Left cardiac atrium (tissue), 4 donors: Measurements from ENCODE around the gene APLN. TPM values are rescaled to one million over a fixed set of nuclear protein-coding genes. Genes with fewer than 3 reads are reported as not detected.
A peak's percentile ranks its signal among the peaks of the same experiment; 100 is the strongest.

Experiments
- ATAC-seq, 2 donors: fragments of 200-7000 bp; cut with Tn5 transposase; one replicate each; pipeline ENCODE4 v1.9.1; 2020; ENCODE audit warnings: mild to moderate bottlenecking in 2 of 2, moderate library complexity in 2 of 2
- DNase-seq: peaks from one replicate; pipeline ENCODE4 v3.0.0-alpha.2; 2020
- intact Hi-C, 2 donors: fragments of 100-400 bp; cut with DNase I; formaldehyde crosslinking; loops; one replicate each; pipeline versions ENCODE4 v1.14.1 to v1.15.1; 2022 to 2023
- total RNA-seq, 2 donors: library from RNA; stranded (reverse); fragmentation: NEBNext Ultra II Directional; extraction: Animal tissue kit (Norgen Biotek cat#: 25700); gene quantifications; one replicate each; pipeline ENCODE4 v1.2.1, GENCODE V29; 2021
- donor health status: DM: no; HTN: yes; CAD: no.
- donor health status: DM: no; HTN: yes; CAD: no; lungs with severe emphysema.
- donor health status: DM: yes; HTN: yes; CAD: no.
- donor health status: Dilated cardiomyopathy.

The APLN gene
- total RNA-seq, 2 donors from 2014 or later: 5.7 to 18.0 TPM

DNA sequence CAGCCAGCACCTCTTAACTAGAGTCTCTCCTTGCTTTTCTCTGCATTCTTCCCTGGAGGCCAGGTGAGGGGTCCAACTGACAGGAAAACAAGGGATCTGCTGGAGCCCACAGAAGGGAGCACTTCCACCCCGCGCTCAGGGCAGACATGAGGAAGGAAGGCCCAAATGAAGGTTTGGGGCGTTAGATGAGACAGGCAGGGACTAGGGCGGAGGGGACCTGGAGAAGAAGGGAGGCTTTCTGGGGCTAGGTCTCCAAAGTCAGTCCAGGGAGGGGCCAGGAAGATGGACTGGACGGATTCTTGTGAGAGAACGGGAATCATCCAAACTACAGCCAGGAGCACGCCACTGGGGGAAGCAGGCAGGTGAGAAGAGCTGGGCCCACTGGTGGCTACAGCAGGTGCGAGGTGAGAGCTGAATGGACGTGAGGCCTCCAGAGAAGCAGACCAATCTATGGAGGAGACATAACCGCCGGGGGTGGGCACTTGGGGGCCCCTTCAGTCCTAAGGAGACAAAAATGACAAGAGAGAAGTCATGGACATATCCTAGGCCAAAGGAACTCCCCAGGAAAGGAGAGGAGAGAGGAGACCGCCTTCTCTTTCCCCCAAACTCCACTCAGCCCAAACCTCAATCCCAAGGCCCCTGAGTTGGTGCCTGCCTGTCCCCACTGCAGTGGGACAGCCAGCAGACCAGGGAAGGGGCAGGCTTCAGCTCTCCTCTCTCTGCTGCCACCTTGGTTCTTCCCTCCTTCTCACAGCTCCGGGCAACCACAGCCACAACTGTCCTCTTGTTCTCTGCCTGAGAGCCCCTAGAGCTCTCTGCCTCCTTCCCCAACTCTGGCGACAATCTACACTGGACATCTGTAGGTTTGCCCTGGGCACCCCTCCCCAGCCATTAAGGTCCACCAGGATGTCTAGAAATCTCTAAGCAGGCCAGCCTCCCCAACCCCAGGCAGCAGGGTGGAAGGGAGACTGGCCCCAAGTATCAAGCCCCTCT, 7.0 kb downstream of the APLN start:
- intact Hi-C loops: no loop called here
- ATAC-seq: no peak
- DNase-seq: no peak

DNA sequence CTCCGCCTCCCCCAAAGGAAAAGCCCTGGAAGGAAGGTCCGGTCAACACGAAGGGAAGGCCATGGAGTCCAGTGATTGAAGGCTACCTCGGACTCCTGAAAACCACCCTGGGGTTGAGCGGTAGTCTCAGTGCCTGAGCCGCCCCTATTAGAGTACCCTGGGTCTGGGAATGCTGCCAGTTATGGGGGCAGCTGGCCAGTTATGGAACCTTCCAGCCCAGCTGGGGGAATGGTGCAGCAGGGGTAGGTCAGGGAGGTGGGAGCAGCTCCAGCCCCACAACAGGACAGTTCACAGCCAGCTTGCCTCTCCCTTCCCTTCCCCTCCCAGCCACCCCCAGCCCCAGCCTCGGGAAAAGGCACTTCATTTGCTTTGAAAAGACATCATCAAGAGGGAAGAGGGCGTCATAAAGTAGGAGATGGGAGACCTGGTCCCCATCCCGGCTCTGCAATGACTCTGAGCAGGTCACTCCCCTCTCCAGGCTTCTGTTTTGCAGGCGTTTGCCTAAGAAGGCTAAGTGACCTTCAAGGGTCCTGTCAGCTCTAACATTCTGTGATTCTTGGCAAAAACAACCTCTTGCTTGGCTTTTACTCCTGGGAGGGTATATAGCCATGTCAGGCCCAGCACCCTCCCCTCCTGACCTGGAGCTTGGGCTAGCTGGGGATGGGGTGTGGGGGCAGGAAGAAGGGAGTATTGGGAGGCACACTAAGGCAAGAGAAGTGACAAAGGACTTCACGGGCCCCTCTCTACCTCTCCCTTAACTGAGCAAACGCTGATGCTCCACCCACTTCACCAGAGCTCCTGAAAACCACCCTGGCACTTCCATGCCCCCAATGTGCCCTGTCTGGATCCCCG, 8.0 kb downstream of the APLN start:
- intact Hi-C loops: no loop called here
- DNase-seq (no peak), ATAC-seq (no peak)

GRCh38 chrX:129642641-129643040, 12.1 kb downstream of the APLN start:
- intact Hi-C loops: no loop called here
- ATAC-seq: peak; percentile 41 to 71
- no peak for DNase-seq

GRCh38 chrX:129641941-129642340, 12.8 kb downstream of the APLN start:
- intact Hi-C loops: no loop called here
- DNase-seq: no peak
- peak in 1 of 2 donors; percentile 44 for ATAC-seq

DNA sequence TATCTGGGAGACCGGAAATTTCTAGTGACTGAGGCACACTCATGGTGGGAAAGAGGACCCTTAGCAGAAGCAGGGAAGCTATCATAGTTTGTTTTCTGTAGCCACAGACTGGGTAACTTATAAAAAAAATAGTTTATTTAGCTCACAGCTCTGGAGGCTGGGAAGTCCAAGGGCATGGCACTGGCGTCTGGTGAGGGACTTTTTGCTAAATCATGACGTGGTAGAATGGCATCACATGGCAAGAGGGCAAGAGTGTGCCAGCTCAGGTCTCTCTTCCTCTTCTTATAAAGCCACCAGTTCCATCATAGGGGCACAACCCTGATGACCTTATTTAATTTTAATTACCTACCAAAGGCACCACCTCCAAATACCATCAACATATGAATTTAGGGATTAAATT, 13.3 kb downstream of the APLN start:
- ATAC-seq (no peak), DNase-seq (no peak)
- intact Hi-C loops: no loop called here

- intact Hi-C loops: no loop called here
- ATAC-seq: no peak
- DNase-seq: no peak
Observed at GRCh38 chrX:129640737-129641136, 14.0 kb downstream of the APLN start.

DNA sequence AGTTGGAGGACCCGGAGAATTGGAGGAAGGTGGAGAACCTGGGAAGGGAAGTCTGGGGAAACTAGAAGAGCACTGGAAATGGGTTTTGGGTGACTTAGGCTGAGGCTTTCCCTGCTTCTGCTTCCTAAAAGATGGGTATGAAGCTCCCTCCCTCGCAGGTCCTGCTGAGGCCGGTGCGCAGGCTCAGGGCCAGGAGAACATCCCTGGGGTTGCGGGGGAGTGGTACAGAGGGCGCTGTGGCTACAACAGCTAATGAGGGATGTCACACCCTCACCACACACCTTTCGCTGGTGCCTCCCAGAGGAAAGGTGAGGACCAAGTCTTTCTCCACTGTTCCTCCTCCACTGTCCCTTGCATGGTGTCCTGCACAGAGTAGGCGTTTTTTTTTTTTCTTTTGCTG, 15.8 kb downstream of the APLN start:
- ATAC-seq (no peak), DNase-seq (no peak)
- intact Hi-C loops: loop anchor here in 1 of 2 donors (5.0 kb wide), 1 partner anchor 88 kb away; no protein-coding TSS in a partner anchor

- intact Hi-C loops: loop anchor here (2.0 to 5.0 kb wide), 2 partner anchors 89 to 90 kb away; no protein-coding TSS in a partner anchor
Observed at GRCh38 chrX:129637217-129638109, 17.3 kb downstream of the APLN start.

DNA sequence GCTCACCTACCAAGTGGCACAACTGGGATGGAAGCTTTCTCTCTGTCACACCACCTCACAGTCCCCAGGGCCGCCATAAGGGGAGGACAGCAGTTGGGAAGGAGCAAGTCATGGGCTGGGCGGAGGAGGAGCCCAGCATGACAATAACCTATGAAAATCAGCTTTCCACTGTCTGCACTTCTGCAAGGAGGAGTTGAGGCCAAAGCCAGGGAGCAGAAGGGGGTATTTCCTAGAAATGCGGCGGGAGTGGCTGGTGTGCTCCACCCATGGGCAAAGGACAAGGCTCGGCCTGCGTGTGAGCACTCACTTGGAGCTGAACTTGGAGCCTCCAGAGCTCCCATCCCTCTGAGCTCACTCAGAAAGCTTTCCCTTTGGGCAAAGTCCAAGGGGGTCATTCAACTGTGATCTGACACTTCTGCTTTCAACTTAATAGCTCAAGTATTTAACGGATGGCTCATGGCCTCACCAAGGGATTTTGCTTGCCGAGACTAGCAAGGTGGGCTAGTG, 18.5 kb downstream of the APLN start:
- no peak for ATAC-seq
- DNase-seq: no peak
- intact Hi-C loops: loop anchor here (2.0 to 5.0 kb wide), 2 partner anchors 91 kb away; no protein-coding TSS in a partner anchor

More at GRCh38 chrX:129637217-129638109, 17.3 kb downstream of the APLN start:
- DNase-seq: peak; percentile 65
- peak; percentile 66 to 74 for ATAC-seq

DNA sequence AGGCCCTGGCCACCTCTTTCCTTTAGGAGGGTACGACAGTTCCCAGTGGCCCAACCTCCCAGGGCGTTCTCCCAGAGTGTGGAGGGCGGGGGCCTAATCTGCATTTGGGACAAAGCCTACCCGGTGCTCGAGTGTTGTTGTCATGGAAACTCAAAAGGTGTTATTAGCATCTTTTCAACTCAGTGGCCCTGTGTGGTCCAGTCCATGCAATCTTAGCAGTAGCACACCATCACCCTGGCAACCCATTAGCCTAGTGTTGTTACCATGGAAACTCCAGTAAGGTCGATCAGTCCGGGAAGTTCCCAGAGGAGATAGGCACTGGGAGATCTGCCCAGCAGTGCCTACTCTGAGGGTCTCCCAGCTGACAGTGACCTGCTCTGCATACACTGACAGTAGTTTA, 20.2 kb downstream of the APLN start:
- no peak for DNase-seq
- no peak for ATAC-seq
- intact Hi-C loops: no loop called here

DNA sequence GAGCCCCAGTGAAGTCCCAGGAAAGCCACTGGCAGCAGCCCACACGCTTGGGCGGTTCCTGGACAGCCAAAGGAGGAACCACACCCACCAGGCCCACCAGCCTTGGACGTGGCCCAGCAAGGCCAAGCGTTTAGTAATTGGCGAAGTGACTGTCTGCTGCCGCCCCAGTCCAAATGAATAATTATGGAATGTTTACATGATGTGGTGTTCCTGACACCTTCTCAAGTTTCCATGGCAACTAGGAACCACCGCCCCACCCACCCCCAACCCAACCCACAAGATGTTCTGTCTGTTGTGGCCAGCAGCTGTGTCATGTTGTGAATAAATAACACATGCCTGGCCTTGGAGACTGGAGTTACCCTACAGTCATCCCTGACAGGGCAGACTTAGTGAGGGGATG, 22.3 kb downstream of the APLN start:
- ATAC-seq (no peak), DNase-seq (no peak)
- intact Hi-C loops: no loop called here

DNA sequence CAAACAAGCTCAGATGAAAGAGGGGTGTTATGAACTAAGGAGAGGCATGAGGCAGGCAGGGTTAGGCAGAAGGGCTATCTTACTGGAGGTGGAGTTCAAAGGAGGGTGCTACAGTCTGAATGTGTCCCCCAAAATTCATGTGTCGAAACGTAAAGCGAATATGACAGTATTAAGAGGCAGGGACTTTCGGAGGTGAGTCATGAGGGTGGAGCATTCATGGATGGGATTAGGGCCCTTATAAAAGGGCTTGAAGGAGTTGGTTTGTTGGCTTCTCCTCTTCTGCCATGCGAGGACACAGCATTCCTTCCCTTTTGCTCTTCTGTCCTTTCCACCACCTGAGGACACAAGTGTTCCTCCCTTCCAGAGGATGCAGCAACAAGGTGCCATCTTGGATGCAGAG, 22.9 kb downstream of the APLN start:
- intact Hi-C loops: no loop called here
- ATAC-seq (no peak), DNase-seq (no peak)

GRCh38 chrX:129629837-129630236, 24.9 kb downstream of the APLN start:
- DNase-seq (peak; percentile 35), ATAC-seq (peak; percentile 34 to 82)
- intact Hi-C loops: no loop called here

GRCh38 chrX:129626026-129626425, 28.7 kb downstream of the APLN start:
- ATAC-seq: no peak
- intact Hi-C loops: no loop called here

DNA sequence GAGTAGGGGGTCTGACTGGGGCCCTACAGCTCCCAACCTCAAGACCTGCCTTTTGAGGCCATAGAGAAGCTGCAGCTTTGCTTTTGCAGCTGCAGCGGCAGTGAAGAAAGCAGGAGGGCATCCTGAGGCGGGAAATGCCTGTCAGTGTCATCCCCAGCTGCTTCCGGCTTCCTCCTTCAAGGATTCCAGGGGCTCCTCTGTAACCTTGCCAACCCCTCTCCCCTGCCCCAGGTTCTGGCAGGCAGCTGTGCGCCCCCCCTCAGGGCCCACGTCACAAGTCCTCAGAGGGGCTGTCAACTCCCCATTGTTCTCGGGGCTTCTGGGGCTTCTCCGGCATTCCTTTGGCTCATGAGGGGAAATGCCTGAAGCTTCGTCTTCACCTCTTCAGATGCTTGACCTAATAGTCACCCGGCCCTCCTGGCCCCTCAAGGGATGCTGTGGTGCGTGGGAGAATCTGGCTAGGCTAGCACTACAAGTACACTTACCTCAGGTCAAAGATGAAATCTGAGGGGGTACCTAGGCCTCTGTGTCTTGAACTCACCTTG, 31.9 kb downstream of the APLN start:
- no peak for DNase-seq
- intact Hi-C loops: no loop called here
- no peak for ATAC-seq

More at GRCh38 chrX:129626026-129626425, 28.7 kb downstream of the APLN start:
- DNase-seq: no peak

- intact Hi-C loops: no loop called here
- DNase-seq (no peak), ATAC-seq (peak; percentile 30 to 61)
Observed at GRCh38 chrX:129618997-129619396, 35.8 kb downstream of the APLN start.

GRCh38 chrX:129617420-129617819, 37.3 kb downstream of the APLN start:
- ATAC-seq: no peak
- intact Hi-C loops: no loop called here
- DNase-seq: no peak
